GM12878 (cell line): ENCODE results near the gene TUBA4B. TPM values are rescaled to one million over a fixed set of nuclear protein-coding genes. Genes with fewer than 3 reads are reported as not detected.

ENCODE experiments used
- ATAC-seq: fragments of 200-7000 bp; cut with Tn5 transposase; 3 replicates; pipeline ENCODE4 v1.9.1; 2020; ENCODE audit warnings: mild to moderate bottlenecking, moderate library complexity
- BruUV-seq: library from RNA; stranded (reverse); fragments of 400-500 nt; replicated peaks from 2 replicates; lab custom pipeline; 2021; lab: Mats Ljungman, UMichigan
- CTCF ChIA-PET: fragments of 300-600 bp; sonication (Branson Sonifier 250); formaldehyde crosslinking; extraction: SDS; loops from one replicate; lab custom pipeline; 2021; ENCODE audit warnings: inconsistent platforms; lab: Yijun Ruan, JAX
- POLR2A ChIA-PET: fragments of 350-600 bp; formaldehyde crosslinking; extraction: SDS; loops from one replicate; lab custom pipeline; 2021; ENCODE audit warnings: inconsistent platforms; lab: Charles Lee
- RAD21 ChIA-PET: fragments of 300-600 bp; sonication (Branson Sonifier 250); formaldehyde crosslinking; loops from one replicate; lab custom pipeline; 2023; ENCODE audit warnings: antibody characterized with exemption; ENCODE audit not compliant: unreplicated experiment; lab: Charles Lee
- SMC1A ChIA-PET: fragments of 300-600 bp; sonication (Branson Sonifier 250); formaldehyde crosslinking; loops from one replicate; lab custom pipeline; 2023; ENCODE audit not compliant: unreplicated experiment, uncharacterized antibody; lab: Charles Lee
- DNase-seq: peaks from one replicate; pipeline ENCODE4 v3.0.0-alpha.2; 2011; ENCODE audit warnings: low read depth, low spot score
- FAIRE-seq: peaks from 3 replicates; lab custom pipeline; 2011; peaks lifted over from hg19 to GRCh38; lab: Jason Lieb, UNC
- H2AFZ ChIP-seq: 2 replicates; pipeline ENCODE4 v1.6.0; 2011; ENCODE audit warnings: low read depth, low read length, control low read depth; ENCODE audit not compliant: control insufficient read depth
- H3K27ac ChIP-seq: 2 replicates; pipeline ENCODE4 v1.5.1; 2011; ENCODE audit warnings: control low read depth; ENCODE audit not compliant: control insufficient read depth, insufficient read depth
- H3K27me3 ChIP-seq, 2 experiments: replicated peaks in 1 of 2; 2 replicates each; pipeline versions ENCODE4 v1.6.0 to v1.6.1; 2011; ENCODE audit warnings: low read length in 1 of 2; ENCODE audit not compliant: control insufficient read depth in 2 of 2, insufficient read depth in 2 of 2
- H3K36me3 ChIP-seq, 2 experiments: 2 replicates each; pipeline ENCODE4 v1.5.1; 2011; ENCODE audit warnings: low read length in 1 of 2; ENCODE audit not compliant: control insufficient read depth in 2 of 2, insufficient read depth in 2 of 2
- H3K4me1 ChIP-seq: 2 replicates; pipeline ENCODE4 v1.6.1; 2011; ENCODE audit warnings: mild to moderate bottlenecking, low read length, moderate library complexity, mixed read lengths; ENCODE audit not compliant: control insufficient read depth, insufficient read depth
- H3K4me2 ChIP-seq: 2 replicates; pipeline ENCODE4 v1.6.0; 2011; ENCODE audit warnings: control low read depth; ENCODE audit not compliant: control insufficient read depth, insufficient read depth
- H3K4me3 ChIP-seq: fragments of 200-600 bp; sonication (generic); 2 replicates; pipeline ENCODE4 v1.5.1; 2016
- H3K79me2 ChIP-seq: 2 replicates; pipeline ENCODE4 v1.6.0; 2011; ENCODE audit warnings: low read length; ENCODE audit not compliant: control insufficient read depth, insufficient read depth
- H3K9ac ChIP-seq: 2 replicates; pipeline ENCODE4 v1.8.0; 2011; ENCODE audit warnings: low read length, control low read depth, mixed read lengths; ENCODE audit not compliant: control insufficient read depth, insufficient read depth
- H3K9me3 ChIP-seq: replicated peaks from 3 replicates; pipeline ENCODE4 v1.5.1; 2011; ENCODE audit warnings: mild to moderate bottlenecking, low read length; ENCODE audit not compliant: control insufficient read depth, insufficient read depth
- H4K20me1 ChIP-seq: 2 replicates; pipeline ENCODE4 v1.6.0; 2011; ENCODE audit not compliant: control insufficient read depth, insufficient read depth
- BMI1 ChIP-seq: fragments of 450-650 bp; IDR thresholded peaks from 2 replicates; pipeline ENCODE4 v1.6.1; 2016; ENCODE audit warnings: mild to moderate bottlenecking, moderate library complexity, borderline replicate concordance
- CHD1 ChIP-seq: IDR thresholded peaks from 2 replicates; pipeline ENCODE4 v1.6.1; 2012; ENCODE audit warnings: low read depth, low read length, improper control_type of control experiment
- EZH2 ChIP-seq: IDR thresholded peaks from 2 replicates; pipeline ENCODE4 v1.6.1; 2012; ENCODE audit warnings: low read depth, mild to moderate bottlenecking, control low read depth, inconsistent platforms, low read length, borderline replicate concordance; ENCODE audit not compliant: control insufficient read depth
- HDAC6 ChIP-seq: fragments of 200-600 bp; sonication (generic); IDR thresholded peaks from one replicate; pipeline ENCODE4 v1.8.0; 2017; ENCODE audit warnings: antibody characterized with exemption; ENCODE audit not compliant: unreplicated experiment
- NFXL1 ChIP-seq: fragments of 450-650 bp; IDR thresholded peaks from 2 replicates; pipeline ENCODE4 v1.6.1; 2017; ENCODE audit warnings: antibody characterized with exemption, mild to moderate bottlenecking, borderline replicate concordance
- NFYB ChIP-seq: IDR thresholded peaks from 2 replicates; pipeline ENCODE4 v1.6.1; 2011; ENCODE audit warnings: low read depth, mild to moderate bottlenecking, low read length, improper control_type of control experiment, moderate library complexity; ENCODE audit not compliant: insufficient read depth
- SIX5 ChIP-seq: IDR thresholded peaks from 2 replicates; pipeline ENCODE4 v1.6.1; 2011; ENCODE audit warnings: mild to moderate bottlenecking, low read depth, low read length, moderate library complexity; ENCODE audit not compliant: severe bottlenecking
- SKIL ChIP-seq: fragments of 450-650 bp; IDR thresholded peaks from 2 replicates; pipeline ENCODE4 v1.6.1; 2017; ENCODE audit warnings: mild to moderate bottlenecking, low read depth, inconsistent platforms; ENCODE audit not compliant: poor library complexity, severe bottlenecking
- STAT3 ChIP-seq: IDR thresholded peaks from 2 replicates; pipeline ENCODE4 v1.6.1; 2011; ENCODE audit warnings: low read depth, low read length, improper control_type of control experiment
- USF2 ChIP-seq: IDR thresholded peaks from 2 replicates; pipeline ENCODE4 v1.6.1; 2011; ENCODE audit warnings: low read depth, low read length, improper control_type of control experiment, borderline replicate concordance
- ZNF217 ChIP-seq: fragments of 450-650 bp; IDR thresholded peaks from 2 replicates; pipeline ENCODE4 v1.6.1; 2017; ENCODE audit warnings: antibody characterized with exemption, mild to moderate bottlenecking
- ZNF687 ChIP-seq: fragments of 450-650 bp; IDR thresholded peaks from 2 replicates; pipeline ENCODE4 v1.6.1; 2017; ENCODE audit warnings: mild to moderate bottlenecking, moderate library complexity
- WGBS: methylation state at CpG from one replicate; pipeline ENCODE4 v1.1.6; 2016; ENCODE audit warnings: low lambda C conversion rate; ENCODE audit not compliant: insufficient replicate concordance, insufficient coverage; ENCODE audit errors: missing lambda C conversion rate; 5-methylcytosine and 5-hydroxymethylcytosine counted together
- in situ Hi-C: fragments of 300-500 bp; cut with MboI; formaldehyde crosslinking; loops from 9 replicates; pipeline ENCODE4 v1.14.3; 2018; ENCODE audit warnings: mixed read lengths
- intact Hi-C: fragments of 100-400 bp; cut with micrococcal nuclease; formaldehyde crosslinking; loops from one replicate; pipeline ENCODE4 v1.14.2; 2022; ENCODE audit not compliant: unreplicated experiment
- polyA plus RNA-seq, 11 experiments: library from polyadenylated mRNA; depleted of rRNA in 4 of 11; unstranded in 6 of 11; stranded (reverse) in 5 of 11; fragments of >200 nt; fragmentation: Nextera tagmentation in 4 of 11; fragmentation: Illumina TruSeq in 1 of 11; extraction: Ambion mirVana in 4 of 11; extraction: Trizol in 1 of 11; gene quantifications; 1 replicate in 1 of 11; 2 replicates in 10 of 11; pipeline versions ENCODE4 v1.2.1 to v1.2.3, GENCODE V29; 2011 to 2016; ENCODE audit warnings: inconsistent platforms in 2 of 11, missing spikeins in 2 of 11, low read depth in 1 of 11
- total RNA-seq, 4 experiments: library from RNA; depleted of rRNA in 3 of 4; stranded (reverse); fragments of >200 nt in 3 of 4; fragmentation: Illumina TruSeq in 1 of 4; extraction: Trizol in 1 of 4; gene quantifications; 2 replicates each; pipeline versions ENCODE4 v1.2.1 to v1.2.3, GENCODE V29; 2013 to 2021
- TF ChIP-seq, protein P1 (sequence below): fragments of 450-650 bp; IDR thresholded peaks from 2 replicates; pipeline ENCODE4 v1.6.1; 2014; ENCODE audit warnings: mild to moderate bottlenecking

TUBA4B gene
- total and polyA plus RNA-seq, 10 of the 15 experiments (the other 5 are each of a cell fraction or from before 2014, with no cell fraction given), result 0.07 TPM; not detected in 9

GRCh38 chr2:219209236-219210195 is 43.5 kb upstream of the TUBA4B start:
- FAIRE-seq (no peak), DNase-seq (no peak), ATAC-seq (no peak)
- POLR2A ChIA-PET, result interaction anchor here (0.5 to 4.0 kb wide), 3 partner anchors 18 to 33 kb away, joined by 4 to 25 read pairs (median 4); partner anchors contain the start of genes ANKZF1, ATG9A and CNPPD1
- H3K4me3 ChIP-seq, result no peak overlapping the region
- in situ Hi-C loops (loop anchor here (5.0 kb wide), 1 partner anchor 37 kb away; the partner anchor contains the start of gene SLC23A3), intact Hi-C loops (loop anchor here (5.0 kb wide), 1 partner anchor 68 kb away; the partner anchor contains the start of gene DNAJB2)
- peaks cover 8% of the 10 kb centered on the region for H3K4me1 ChIP-seq
- H3K27ac ChIP-seq, result no peak overlapping the region
- H3K79me2 ChIP-seq, result no peaks in the 10 kb centered on the region; the same call in 1 of the 2 replicates
- no peaks in the 10 kb centered on the region for H4K20me1 ChIP-seq
- no peak overlapping the region for H3K9ac ChIP-seq
- no peaks in the 10 kb centered on the region for H3K27me3 ChIP-seq
- H2AFZ ChIP-seq, result no peak overlapping the region
- H3K4me2 ChIP-seq, result no peak overlapping the region
- RAD21 ChIA-PET, result interaction anchor here (1.1 kb wide), 1 partner anchor 36 kb away, joined by 3 read pairs; no protein-coding TSS in a partner anchor
- 61% methylated on average over 18 of the region's 18 CpGs for WGBS
- H3K9me3 ChIP-seq, result no peaks in the 10 kb centered on the region
- peaks cover 0 to 9% of the 10 kb centered on the region in 2 experiments; a peak in 3 of 4 replicates for H3K36me3 ChIP-seq
- CTCF ChIA-PET, result interaction anchor here (0.6 to 2.2 kb wide), 4 partner anchors 38 to 86 kb away, joined by 3 to 13 read pairs (median 4); no protein-coding TSS in a partner anchor
- no TSS peak for BruUV-seq
- SMC1A ChIA-PET, result no interaction called here
- TF ChIP-seq USF2 (no peak), BMI1 (no peak), SKIL (no peak), STAT3 (no peak), EZH2 (no peak), ZNF217 (no peak), NFYB (no peak), NFXL1 (no peak), SIX5 (no peak), CHD1 (no peak), HDAC6 (no peak), ZNF687 (no peak)
- TF ChIP-seq, protein P1, sequence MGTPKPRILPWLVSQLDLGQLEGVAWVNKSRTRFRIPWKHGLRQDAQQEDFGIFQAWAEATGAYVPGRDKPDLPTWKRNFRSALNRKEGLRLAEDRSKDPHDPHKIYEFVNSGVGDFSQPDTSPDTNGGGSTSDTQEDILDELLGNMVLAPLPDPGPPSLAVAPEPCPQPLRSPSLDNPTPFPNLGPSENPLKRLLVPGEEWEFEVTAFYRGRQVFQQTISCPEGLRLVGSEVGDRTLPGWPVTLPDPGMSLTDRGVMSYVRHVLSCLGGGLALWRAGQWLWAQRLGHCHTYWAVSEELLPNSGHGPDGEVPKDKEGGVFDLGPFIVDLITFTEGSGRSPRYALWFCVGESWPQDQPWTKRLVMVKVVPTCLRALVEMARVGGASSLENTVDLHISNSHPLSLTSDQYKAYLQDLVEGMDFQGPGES, result no peak
